HS-5 (cell line): ENCODE data around the gene ZCCHC7.
"Not testable (repeated sequence)": the region's sequence is repeated elsewhere in the genome, so short reads cannot be mapped to it uniquely, and the experiment has no call there.

Experiments
- DNase-seq: peaks from one replicate; pipeline ENCODE4 v3.0.0-alpha.2; 2012; ENCODE audit warnings: low read depth

Gene ZCCHC7

DNA sequence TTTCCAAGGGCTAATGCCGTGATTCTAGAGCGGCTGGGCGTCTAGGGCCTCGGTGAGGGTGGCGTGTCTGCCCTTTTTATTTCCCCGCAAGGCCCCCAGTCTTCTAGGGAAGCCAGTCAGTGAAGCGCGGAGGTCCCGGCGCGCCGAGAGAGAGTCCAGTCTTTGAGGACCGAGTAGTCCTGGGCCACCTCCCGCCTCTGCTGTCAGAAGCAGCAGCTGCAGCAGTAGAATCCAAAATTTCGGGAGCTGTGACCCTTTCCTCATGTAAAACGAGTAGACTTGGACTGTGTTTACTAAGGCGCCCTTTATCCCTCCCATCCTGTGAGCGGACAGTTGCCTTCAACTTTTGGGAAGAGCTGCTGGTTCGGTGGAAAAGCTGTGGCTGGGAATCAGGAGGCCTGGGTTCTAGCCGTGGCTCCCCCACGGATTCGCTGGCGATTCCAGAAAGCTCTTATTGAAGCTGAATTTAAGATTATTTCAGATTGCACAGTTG, 515 bp downstream of the ZCCHC7 start:
- peak; percentile 6 for DNase-seq

DNA sequence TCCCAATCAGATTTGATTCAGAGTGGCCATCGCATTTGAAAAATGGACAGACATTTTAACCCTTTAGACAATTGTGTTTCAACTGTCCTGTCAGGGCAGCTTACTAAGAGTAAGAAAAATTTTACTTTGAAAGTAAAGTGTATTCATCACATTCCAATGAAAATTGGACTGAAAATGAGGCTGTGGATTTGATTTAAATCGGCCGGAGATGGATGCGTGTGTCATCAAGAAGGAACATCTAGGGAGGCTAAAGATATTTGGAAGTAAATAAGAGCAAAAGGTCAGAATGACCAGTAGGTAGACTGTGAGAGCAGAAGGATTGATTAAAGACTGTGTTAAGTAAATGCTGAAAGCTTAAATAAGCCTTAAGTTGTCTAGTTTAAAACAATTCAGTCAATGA, 1.5 kb downstream of the ZCCHC7 start:
- DNase-seq = peak; percentile 13

DNA sequence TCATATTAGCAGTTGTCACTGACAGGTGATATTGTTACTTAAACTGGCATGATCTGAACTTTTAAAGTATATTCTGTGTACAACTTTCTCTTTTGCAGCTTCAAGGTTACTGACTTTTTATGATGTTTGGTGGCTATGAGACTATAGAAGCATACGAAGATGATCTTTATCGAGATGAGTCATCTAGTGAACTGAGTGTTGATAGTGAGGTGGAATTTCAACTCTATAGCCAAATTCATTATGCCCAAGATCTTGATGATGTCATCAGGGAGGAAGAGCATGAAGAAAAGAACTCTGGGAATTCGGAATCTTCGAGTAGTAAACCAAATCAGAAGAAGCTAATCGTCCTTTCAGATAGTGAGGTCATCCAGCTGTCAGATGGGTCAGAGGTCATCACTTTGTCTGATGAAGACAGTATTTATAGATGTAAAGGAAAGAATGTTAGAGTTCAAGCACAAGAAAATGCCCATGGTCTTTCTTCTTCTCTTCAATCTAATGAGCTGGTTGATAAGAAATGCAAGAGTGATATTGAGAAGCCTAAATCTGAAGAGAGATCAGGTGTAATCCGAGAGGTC, 5.9 kb downstream of the ZCCHC7 start:
- DNase-seq = no peak

DNA sequence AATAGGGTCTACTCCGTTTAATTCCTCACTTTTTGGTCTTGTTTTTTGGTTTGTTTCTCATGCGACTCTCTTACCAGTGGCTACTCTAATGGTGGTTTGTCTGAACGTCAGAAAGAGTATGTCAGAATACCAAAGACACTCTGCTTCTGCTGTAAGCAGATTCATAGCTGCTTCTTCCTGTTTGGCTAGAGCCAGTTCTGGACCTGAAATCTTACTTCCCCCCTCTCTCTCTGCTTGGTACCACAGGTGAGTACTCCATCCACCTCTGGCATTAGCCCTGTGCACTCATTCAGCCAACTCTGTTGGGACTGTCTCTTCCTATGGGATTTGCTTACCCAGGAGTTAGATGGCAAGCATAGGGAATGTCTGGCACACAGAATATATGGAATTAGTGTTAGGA, 6.6 kb downstream of the ZCCHC7 start:
- no peak for DNase-seq

DNA sequence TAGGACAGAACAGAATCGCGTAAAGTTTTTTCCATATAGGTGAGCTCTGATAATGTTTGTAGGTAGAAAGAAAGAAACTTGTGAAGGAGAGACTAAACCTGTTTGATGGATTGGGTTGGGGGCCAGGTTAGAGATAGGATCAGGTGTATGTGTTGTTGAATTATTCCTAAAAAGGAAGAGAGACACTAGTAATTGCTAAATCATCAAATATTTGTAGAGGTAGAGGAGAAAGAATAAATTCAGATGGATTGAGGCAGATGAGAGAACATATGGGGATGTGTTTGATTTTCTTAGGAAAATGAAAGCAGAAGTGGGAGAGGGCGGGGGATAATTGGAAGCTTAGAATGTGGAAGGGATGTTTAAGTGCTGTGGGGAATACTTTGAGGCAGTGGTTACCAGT, 7.7 kb downstream of the ZCCHC7 start:
- no peak for DNase-seq

DNA sequence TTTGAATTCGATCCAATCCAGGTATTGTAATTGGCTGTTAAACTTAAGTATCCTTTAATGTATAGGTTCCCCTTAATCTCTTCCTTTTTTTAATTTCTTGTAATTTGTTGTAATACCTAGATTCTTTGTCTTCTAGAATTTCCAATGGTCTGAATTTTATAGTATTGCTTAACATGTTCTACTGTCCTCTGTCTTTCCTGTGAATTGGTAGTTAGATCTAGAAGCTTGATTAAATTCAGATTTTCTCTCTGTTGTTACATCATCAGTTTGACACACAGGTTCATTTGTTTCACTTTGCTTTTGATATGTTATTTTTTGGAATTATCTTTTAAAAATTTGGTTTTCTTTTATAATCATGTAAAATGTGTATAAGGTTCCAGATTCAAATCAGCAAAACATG, 13.8 kb downstream of the ZCCHC7 start:
- DNase-seq = no peak

DNA sequence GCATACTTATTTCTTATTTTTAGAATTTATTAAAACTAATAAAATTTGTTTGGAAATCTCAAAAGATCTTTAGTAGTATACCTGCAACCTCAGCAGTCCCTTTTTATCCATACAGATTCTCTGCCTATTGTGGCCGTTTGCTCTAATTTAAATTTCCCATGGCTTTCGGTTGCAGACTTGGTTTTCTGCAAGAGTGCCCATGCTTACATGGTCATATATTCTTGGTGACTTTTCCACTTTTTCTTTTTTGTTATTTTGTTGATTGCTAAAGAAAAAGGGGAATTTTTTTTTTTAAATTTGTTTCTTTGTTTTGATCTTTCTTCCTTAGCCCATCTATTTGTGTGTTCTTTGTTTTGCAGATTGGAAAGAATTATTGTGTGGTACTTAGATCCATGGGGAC, 20.6 kb downstream of the ZCCHC7 start:
- DNase-seq = no peak

DNA sequence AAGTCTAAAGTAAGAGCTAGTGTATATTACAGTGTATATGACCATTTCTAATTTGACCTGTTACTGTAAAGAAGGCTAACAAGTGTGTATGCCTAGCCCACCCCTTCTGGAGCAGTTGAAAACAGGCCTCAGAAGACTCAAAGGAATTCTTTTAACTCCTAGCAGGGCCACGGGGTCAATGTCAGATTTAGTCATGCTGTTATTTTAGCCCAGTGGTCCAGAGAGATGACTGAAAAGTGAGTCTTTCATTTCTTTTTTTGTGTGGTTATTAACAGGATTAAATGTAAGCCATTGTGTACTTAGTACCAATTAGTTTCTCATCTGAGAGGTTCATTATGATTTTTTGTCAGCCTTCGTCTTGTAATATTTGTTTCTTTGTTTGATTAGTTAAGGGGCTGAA, 24.4 kb downstream of the ZCCHC7 start:
- no peak for DNase-seq

DNA sequence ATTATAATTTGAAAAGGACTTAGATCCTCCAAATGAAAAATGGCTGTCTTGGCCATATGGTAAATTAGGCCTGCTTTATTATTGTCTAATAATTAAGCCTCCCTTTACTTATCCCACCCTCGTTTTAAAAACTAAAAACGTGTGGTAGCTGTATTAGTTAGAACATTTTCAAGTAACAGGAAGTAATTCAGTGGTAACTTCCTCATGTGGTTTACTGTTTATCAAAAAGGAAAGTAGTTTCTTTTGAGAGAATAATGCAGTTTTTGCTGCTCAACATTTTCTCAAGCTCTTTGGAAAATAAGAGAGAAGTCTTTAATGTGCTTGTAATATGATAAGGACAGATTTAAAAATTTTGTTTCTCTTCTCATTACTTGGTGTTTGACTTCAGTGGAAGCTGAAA, 26.0 kb downstream of the ZCCHC7 start:
- DNase-seq = no peak

DNA sequence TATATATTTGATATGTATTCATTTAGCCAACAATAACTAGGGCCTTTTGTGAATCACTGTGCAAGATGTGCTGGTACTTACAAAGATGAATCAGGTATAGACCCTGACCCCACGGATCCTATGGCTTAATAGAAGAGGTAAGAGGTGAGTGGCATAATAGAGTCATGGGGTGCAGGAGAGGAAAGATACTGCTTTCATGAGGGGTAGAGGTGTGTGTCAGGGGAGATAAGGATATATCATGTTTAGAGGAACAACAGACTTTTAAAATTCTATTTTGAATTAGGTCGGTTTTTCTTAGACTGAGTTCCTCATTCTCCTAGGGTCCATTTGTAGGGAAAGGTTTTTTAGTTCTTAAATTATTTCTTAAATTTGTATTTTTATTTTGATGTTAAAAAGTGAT, 27.8 kb downstream of the ZCCHC7 start:
- no peak for DNase-seq

DNA sequence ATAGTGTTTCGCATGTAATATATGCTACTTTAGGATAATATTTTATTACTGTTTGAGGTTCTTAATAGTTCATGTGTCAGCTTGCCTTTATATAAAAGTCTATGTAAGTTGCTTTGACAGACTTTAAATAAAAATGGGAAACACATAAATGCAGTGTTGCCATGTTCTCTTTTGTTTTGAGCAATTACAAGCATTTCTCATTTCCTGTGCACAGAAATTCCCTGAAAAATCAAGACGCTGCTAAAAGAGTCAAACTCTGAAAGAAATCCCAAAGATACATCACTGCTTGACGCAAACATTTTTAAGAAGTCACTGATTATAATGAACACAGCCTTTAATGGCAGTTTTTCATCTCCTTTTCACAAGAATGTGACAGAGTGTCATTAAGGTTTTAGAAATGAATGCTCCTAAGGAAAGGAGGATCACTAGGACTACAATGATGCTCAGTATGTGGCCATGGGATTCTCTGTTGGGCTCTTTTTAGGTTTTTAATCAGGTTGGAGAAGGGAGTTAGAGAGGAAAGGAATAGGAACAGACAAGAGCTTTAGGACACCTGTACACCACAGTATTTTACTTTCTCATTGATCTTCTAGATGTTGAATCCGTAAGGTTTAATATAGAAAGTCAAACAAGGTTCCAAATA, 29.4 kb downstream of the ZCCHC7 start:
- DNase-seq = no peak

DNA sequence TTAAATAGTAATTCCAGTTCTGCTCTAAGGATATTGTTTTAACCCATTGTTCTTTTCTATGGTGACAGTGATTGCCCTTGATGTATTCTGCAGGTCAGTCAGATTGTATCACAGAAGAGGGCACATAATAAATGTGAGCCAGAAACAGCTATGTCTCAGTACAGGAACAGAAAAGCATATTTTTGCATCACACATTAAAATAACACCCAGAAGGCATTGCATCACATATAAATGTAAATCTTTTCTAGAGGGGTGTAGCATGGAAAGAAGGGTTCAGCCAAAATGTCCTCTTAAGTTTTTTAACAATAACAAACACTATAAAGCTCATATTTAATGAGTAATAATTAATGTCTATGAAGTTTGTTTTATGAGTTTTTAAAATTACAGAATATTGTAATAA, 30.0 kb downstream of the ZCCHC7 start:
- no peak for DNase-seq

DNA sequence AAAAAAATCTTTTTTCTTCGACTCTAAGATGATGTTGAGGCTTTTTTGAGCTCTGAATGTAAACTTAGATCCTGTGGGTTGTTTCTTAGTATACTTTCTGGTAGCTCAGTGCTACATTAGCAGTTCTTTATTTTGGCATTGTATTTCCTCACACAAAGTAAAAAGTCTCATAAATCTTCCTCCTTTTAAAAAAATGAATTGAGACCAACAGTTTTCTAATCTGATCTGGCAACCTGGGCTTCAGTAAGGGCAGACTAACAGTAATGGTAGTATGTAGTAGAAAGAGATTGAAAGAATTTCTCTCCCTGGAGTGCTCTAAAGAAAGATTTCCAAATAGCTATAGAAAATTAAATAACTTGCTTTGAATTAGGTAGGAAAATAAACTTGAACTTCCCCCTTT, 31.4 kb downstream of the ZCCHC7 start:
- DNase-seq = no peak

DNA sequence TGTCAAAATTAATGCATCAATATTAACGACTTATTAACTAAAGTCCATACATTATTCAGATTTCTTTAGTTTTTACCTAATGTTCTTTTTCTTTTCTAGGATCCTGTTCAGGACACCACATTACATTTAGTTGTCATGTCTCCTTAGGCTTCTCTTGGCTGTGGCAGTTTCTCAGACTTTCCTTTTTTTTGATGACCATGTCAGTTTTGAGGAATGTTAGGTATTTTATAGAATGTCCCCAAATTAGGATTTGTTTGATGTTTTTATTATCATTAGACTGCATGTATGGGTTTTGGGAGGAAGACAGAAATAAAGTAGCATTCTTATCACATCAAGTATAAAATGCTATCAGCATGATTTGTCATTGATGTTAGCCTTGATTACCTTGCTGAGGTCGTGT, 32.0 kb downstream of the ZCCHC7 start:
- no peak for DNase-seq

DNA sequence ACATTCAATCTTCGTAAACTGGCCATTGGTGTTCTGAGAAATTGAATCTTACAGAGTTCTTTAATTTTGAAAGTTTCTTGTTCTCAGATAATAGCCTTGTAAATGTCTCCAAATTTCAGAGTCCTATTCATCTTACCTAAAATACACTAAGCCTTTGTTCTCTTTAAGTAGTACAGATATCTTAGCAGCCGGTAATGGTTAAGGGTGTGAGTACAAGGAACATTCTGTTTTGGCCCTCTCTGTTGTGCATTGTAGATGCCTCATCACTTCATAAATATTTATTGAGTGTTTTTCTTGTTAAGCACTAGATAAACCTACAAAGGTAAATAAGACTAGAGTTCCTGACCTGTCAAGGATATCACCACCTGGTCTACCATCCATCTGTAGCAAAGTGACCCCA, 35.2 kb downstream of the ZCCHC7 start:
- no peak for DNase-seq

DNA sequence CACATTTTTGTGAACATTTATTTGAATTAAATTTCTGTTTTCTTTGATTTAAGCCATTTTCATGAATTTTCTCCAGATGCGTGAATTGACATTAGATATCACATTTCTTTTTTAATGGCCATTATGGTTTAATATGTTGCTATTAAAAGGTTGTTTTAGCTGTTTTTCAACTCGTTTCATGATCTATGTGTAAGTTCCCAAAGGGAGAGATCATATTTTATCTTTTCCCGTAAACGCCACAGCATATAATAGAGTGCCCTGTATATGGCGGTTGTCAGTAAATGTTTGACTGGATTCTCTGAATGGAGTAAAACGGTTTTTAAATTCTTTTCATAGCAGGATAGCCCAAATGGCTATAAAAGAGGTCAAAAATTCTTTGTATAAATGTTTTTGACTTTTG, 35.8 kb downstream of the ZCCHC7 start:
- DNase-seq = no peak

DNA sequence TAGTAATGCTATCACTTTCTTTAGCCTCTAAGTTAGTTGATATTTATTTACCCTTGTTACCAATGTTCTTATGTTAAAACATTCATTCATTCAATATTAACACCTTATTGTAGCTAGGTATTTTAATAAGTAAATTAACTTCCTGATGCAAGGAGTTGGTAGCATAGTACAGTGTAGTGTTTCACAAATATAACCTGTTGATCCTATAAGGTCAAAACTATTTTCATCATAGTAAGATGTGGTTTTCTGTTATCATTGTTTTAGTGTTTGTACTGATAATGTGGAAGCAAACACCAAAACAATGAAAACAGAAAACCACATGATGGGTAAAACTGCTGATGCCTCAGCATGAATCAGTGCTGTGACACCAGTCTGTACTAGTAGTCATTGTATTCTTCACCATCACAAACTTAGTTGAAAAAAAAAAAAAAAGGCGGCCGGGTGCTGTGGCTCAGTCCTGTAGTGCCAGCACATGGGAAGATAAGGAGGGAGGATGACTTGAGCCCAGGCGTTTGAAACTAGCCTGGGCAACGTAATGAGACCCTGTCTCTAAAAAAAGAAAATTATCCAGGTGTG, 36.5 kb downstream of the ZCCHC7 start:
- DNase-seq = no peak

DNA sequence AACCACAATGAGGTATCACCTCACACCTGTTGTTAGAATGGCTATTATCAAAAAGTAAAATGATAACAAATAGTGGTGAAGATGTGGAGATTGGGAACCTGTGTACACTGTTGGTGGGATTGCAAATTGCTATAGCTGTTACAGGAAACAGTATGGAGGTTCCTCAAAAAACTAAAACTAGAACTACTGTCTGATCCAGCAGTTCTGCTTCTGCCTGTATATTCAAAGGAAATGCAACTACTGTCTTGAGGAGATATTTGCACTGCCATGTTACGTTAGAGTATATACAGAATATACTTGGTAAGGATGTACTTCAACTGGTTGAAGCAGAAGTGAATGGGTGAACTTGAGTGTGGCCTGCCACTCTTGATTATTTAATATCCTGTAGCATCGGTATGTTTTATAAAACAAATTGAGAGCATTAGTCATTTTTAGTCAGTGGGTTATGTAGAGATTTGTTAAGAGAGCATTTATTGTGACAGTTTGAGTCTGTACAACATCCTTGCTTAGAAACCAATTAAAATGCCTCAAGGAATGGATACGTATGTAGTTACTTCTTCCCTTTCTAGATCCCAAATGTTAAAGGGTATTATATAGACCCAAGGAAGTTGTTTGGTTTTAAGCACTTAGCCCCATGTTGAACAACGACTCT, 37.5 kb downstream of the ZCCHC7 start:
- no peak for DNase-seq

DNA sequence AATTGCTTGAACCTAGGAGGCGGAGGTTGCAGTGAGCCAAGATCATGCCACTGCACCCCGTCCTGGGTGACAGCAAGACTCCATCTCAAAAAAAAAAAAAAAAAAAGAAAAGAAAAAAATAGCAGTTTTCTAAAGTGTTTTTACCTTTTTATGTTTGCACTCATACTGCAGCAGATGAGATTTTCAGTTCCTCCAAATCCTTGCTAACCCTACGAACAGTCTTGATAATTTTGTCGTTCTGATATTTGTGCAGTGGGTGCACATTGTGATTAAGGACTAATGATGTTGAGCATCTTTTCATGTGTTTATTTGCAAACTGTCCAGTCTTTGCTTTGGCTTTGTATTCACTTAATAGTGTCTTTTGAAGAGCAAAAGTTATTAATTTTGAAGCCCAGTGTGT, 42.9 kb downstream of the ZCCHC7 start:
- DNase-seq = no peak

DNA sequence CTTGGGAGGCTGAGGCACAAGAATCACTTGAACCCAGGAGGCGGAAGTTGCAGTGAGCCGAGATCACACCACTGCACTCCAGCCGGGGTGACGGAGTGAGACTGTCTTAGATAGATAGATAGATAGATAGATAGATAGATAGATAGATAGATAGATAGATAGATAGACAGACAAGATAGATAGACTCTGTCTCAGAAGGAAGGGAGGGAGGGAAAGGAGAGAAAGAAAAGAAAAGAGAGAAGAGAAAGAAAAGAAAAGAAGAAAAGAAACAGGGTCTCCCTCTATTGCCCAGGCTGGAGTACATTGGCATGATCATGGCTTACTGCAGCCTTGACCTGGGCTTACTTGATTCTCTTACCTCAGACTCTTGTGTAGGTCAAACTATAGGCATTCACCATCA, 44.0 kb downstream of the ZCCHC7 start:
- DNase-seq = not testable (repeated sequence)

DNA sequence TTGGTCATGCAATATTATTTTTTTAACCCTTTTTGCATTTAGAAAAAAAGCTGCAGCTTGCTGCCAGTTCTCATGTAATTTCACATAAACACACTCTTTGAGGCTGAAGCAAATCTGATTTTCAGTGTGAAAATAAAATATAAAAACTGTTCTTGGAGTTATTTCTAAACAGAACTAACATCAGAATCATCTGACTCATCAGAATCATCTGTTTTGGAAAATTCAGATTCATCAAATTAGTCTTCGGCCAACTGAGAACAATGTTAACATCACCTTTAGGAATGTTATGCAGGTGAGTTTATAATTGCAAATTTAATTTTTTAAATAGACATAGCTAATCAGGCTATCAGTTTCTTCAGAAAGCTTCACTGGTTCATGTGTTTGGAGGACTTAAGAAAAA, 45.3 kb downstream of the ZCCHC7 start:
- DNase-seq = no peak

DNA sequence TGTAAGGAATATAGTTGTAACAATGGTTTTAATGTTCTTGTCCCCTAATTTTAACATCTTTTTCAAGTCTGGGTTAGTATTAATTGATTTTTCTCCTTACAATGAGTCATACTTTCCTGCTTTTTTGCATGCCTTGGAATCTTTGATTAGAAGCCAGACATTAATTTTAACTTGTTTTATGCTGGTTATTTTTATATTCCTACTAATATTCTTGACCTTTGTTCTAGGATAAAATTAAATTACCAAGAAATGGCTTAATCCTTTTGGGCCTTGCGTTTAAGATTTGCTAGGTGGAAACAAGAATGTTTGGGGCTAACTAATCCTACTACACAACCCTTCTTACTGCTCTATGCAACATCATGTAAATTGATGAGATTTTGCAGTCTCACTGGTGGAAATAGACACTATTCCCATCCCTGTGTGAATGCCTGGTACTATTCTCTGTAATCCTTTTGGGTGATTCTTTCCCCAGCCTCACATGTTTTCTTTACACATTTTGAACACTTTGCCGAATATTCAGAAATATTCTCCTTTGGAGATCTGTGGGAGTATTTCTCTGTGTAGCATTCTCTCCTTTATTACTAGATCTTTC, 47.2 kb downstream of the ZCCHC7 start:
- no peak for DNase-seq

DNA sequence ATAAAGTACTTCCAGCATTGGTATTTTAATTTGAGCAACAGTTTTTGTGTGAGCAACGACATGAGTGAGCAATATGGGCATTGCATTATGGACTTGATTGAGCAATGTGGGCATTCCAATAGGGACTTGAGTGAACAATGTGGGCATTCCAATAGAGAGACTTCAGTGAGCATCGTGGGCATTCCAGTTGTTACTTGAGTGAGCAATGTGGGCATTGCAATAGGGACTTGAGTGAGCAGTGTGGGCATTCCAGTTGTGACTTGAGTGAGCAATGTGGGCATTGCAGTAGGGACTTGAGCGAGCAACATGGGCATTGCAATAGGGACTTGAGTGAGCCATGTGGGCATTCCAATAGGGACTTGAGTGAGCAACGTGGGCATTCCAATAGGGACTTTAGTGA, 52.2 kb downstream of the ZCCHC7 start:
- DNase-seq = no peak
